Lung (tissue), 12 donors: ENCODE data around the gene PRLR. TPM values are rescaled to one million over a fixed set of nuclear protein-coding genes. Genes with fewer than 3 reads are reported as not detected.

ENCODE experiments used
- ATAC-seq: fragments of 200-7000 bp; cut with Tn5 transposase; one replicate; pipeline ENCODE4 v1.9.1; 2020; ENCODE audit warnings: moderate number of reproducible peaks; ENCODE audit not compliant: insufficient read depth, low FRiP score
- DNase-seq, 3 donors: peaks; one replicate each; pipeline ENCODE4 v3.0.0-alpha.2; 2013 to 2017
- H3K27ac ChIP-seq, 2 donors: one replicate each; pipeline ENCODE4 v1.5.1; 2013; ENCODE audit warnings: mild to moderate bottlenecking in 2 of 2, moderate library complexity in 2 of 2, control low read depth in 1 of 2, inconsistent platforms in 1 of 2, low read depth in 1 of 2, low read length in 1 of 2
- H3K27me3 ChIP-seq, 3 donors: one replicate each; pipeline ENCODE4 v1.5.1; 2013; ENCODE audit warnings: low read length in 2 of 3; ENCODE audit not compliant: control insufficient read depth in 3 of 3, insufficient read depth in 3 of 3
- H3K36me3 ChIP-seq, 4 donors: one replicate each; pipeline ENCODE4 v1.5.1; 2013; ENCODE audit warnings: low read length in 4 of 4, mild to moderate bottlenecking in 1 of 4, moderate library complexity in 1 of 4; ENCODE audit not compliant: control insufficient read depth in 4 of 4, insufficient read depth in 4 of 4
- H3K4me1 ChIP-seq, 5 donors: one replicate each; pipeline ENCODE4 v1.5.1; 2013; ENCODE audit warnings: low read length in 5 of 5, mild to moderate bottlenecking in 2 of 5, moderate library complexity in 1 of 5; ENCODE audit not compliant: control insufficient read depth in 5 of 5, insufficient read depth in 5 of 5
- H3K4me3 ChIP-seq: one replicate; pipeline ENCODE4 v1.5.1; 2013; ENCODE audit warnings: mild to moderate bottlenecking, control low read depth, moderate library complexity
- H3K9ac ChIP-seq, 2 donors: one replicate each; pipeline ENCODE4 v1.5.1; 2013; ENCODE audit warnings: low read length in 2 of 2, control low read depth in 1 of 2; ENCODE audit not compliant: insufficient read depth in 1 of 2
- H3K9me3 ChIP-seq, 4 donors: one replicate each; pipeline ENCODE4 v1.5.1; 2013; ENCODE audit warnings: low read length in 3 of 4, mild to moderate bottlenecking in 1 of 4, moderate library complexity in 1 of 4; ENCODE audit not compliant: control insufficient read depth in 4 of 4, insufficient read depth in 3 of 4
- WGBS, 2 donors: extraction: QIAGEN DNeasy Blood & Tissue Kit; methylation state at CpG; one replicate each; pipeline ENCODE4 v1.1.7; 2013; 5-methylcytosine and 5-hydroxymethylcytosine counted together
- polyA plus RNA-seq, 2 donors: library from polyadenylated mRNA; stranded (reverse); fragments of 200-250 nt; gene quantifications; one replicate each; pipeline ENCODE4 v1.2.1, GENCODE V29; 2013
- total RNA-seq, 2 donors: library from RNA; depleted of rRNA in 1 of 2; stranded (reverse); fragments of >200 nt in 1 of 2; gene quantifications; one replicate each; pipeline ENCODE4 v1.2.1, GENCODE V29; 2014 to 2021
- TF ChIP-seq, protein P1 (sequence below): IDR thresholded peaks from 2 replicates; pipeline ENCODE4 v1.5.1; 2012; ENCODE audit warnings: mild to moderate bottlenecking; ENCODE audit errors: control extremely low read depth, extremely low read depth
- donor health status: control.
- donor health status: control.
- donor health status: Bipolar disorder and iron deficiency.
- donor health status: healthy.
- donor health status: DM: yes; HTN: yes; CAD: no.

PRLR gene
- total and polyA plus RNA-seq, 4 donors = 0.02 to 3.4 (median 0.76) TPM

DNA sequence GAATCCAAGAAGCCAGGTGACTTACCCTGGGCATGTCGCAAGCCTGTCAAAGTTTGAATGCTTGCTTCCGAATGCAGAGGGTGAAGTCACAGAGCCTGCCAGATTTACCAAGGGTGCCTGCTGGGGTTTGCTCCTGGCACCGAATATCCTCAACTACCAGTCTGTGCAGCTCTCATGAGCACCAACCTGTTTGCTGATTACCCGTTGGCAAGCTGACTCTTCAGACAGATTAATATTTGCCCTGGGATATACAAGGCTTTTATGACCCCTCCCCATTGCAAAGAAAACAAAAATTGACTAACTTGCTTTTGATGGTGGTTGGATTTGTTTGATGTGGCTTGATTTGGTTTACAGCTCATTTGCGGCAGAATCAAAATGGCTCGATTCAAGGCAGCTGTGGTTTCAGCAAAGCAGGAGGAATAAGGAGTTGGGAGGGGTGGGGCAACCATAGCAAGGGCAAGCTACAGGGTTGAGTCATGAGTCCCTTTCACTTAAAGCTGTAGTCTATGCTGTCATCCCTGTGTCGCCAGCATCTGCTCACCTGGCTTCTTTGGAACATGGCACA, 100.3 kb downstream of the PRLR start:
- H3K4me1 ChIP-seq = peaks cover 0 to 1% (median 0%) of the 10 kb centered on the region in 5 donors
- H3K27me3 ChIP-seq = no peaks in the 10 kb centered on the region
- DNase-seq = no peak
- H3K9ac ChIP-seq = no peak overlapping the region
- TF ChIP-seq, protein P1, sequence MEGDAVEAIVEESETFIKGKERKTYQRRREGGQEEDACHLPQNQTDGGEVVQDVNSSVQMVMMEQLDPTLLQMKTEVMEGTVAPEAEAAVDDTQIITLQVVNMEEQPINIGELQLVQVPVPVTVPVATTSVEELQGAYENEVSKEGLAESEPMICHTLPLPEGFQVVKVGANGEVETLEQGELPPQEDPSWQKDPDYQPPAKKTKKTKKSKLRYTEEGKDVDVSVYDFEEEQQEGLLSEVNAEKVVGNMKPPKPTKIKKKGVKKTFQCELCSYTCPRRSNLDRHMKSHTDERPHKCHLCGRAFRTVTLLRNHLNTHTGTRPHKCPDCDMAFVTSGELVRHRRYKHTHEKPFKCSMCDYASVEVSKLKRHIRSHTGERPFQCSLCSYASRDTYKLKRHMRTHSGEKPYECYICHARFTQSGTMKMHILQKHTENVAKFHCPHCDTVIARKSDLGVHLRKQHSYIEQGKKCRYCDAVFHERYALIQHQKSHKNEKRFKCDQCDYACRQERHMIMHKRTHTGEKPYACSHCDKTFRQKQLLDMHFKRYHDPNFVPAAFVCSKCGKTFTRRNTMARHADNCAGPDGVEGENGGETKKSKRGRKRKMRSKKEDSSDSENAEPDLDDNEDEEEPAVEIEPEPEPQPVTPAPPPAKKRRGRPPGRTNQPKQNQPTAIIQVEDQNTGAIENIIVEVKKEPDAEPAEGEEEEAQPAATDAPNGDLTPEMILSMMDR = no peak
- ATAC-seq = no peak
- no peak overlapping the region for H3K4me3 ChIP-seq
- 72 to 87% methylated on average over 7 of the region's 7 CpGs for WGBS, 2 donors
- no peak overlapping the region for H3K27ac ChIP-seq
- no peaks in the 10 kb centered on the region for H3K9me3 ChIP-seq
- H3K36me3 ChIP-seq = no peaks in the 10 kb centered on the region

DNA sequence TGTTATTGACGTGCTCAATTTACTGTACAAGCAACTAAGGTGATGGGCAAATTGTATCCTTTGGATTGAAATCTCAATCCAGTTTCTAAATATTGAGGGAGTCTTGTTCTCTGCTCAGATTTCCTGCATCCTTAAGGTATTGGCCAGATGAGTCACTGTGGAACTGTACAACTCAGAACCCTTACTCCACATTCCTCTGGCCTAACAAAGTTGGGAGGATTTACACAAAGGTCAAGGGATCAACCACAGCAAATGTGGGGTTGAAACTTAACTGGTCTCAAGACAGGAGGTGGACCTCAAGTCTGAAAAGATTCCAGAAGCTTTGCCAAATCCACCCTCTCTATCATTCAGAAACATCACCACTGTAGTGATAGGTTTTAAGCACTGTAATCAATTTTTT, 101.0 kb downstream of the PRLR start:
- H3K4me1 ChIP-seq = peaks cover 0 to 1% (median 0%) of the 10 kb centered on the region in 5 donors
- H3K9ac ChIP-seq = no peak overlapping the region
- no peaks in the 10 kb centered on the region for H3K9me3 ChIP-seq
- H3K27ac ChIP-seq = no peak overlapping the region
- DNase-seq (no peak), ATAC-seq (peak; percentile 47)
- H3K36me3 ChIP-seq = no peaks in the 10 kb centered on the region
- H3K4me3 ChIP-seq = no peak overlapping the region
- H3K27me3 ChIP-seq = no peaks in the 10 kb centered on the region
- TF ChIP-seq, protein P1 = no peak
- WGBS, 2 donors = 91 to 92% methylated on average over 1 of the region's 1 CpG

DNA sequence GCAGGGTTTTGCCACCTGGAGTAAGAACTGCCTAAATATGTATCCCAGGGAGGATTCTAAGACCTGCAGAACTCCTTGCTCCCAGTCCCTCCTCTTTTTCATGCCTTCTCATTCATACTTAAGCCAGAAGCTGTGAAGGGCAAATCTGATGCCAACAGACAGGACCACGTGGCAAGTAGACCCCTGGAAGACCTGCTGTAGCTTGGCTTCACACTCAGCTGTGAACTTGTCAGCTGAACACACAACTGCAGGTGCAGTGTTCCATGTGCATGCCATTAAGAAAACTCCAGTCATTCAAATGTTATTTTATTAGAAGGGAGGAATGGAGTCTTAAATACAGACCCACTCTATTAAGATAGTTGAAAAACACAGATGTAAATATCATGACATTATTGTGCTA, 103.3 kb downstream of the PRLR start:
- no peaks in the 10 kb centered on the region for H3K27me3 ChIP-seq
- WGBS, 2 donors = 77 to 82% methylated on average over 1 of the region's 1 CpG

More for the DNA sequence above, 103.3 kb downstream of the PRLR start:
- Histone ChIP-seq H3K27ac (no peak overlapping the region), H3K36me3 (no peaks in the 10 kb centered on the region), H3K9me3 (no peaks in the 10 kb centered on the region), H3K4me1 (peaks cover 0 to 1% (median 0%) of the 10 kb centered on the region in 5 donors), H3K4me3 (no peak overlapping the region), H3K9ac (no peak overlapping the region)
- DNase-seq (no peak), ATAC-seq (no peak)
- TF ChIP-seq, protein P1 = no peak
